ENCODE measurements around the gene DUSP8.
"Not testable (repeated sequence)": the region's sequence is repeated elsewhere in the genome, so short reads cannot be mapped to it uniquely, and the experiment has no call there.

Gene DUSP8

GRCh38 chr11:1521382-1522080 is 50.5 kb downstream of the DUSP8 start:
- no peak overlapping the region for H3K27ac ChIP-seq

GRCh38 chr11:1520663-1521267 is 51.3 kb downstream of the DUSP8 start:
- Histone ChIP-seq H3K27ac (no peak overlapping the region), H3K4me3 (no peak overlapping the region)

More at GRCh38 chr11:1521382-1522080, 50.5 kb downstream of the DUSP8 start:
- no peak overlapping the region for H3K4me3 ChIP-seq

- no peak overlapping the region for H3K27ac ChIP-seq
- H3K4me3 ChIP-seq: no peak overlapping the region
These were observed 51.8 kb downstream of the DUSP8 start for GRCh38 chr11:1520209-1520662.

- no peak overlapping the region for H3K27ac ChIP-seq
- no peak overlapping the region for H3K4me3 ChIP-seq
These were observed 52.8 kb downstream of the DUSP8 start for GRCh38 chr11:1519028-1520010.

GRCh38 chr11:1518301-1518700 is 53.8 kb downstream of the DUSP8 start:
- H3K27ac ChIP-seq: no peak overlapping the region
- no peak overlapping the region for H3K4me3 ChIP-seq

- H3K4me3 ChIP-seq: no peak overlapping the region
- no peak overlapping the region for H3K27ac ChIP-seq
These were observed 54.7 kb downstream of the DUSP8 start for GRCh38 chr11:1517117-1518005.

GRCh38 chr11:1516273-1517067 is 55.6 kb downstream of the DUSP8 start:
- Histone ChIP-seq H3K27ac (no peak overlapping the region), H3K4me3 (no peak overlapping the region)

GRCh38 chr11:1515082-1516060 is 56.7 kb downstream of the DUSP8 start:
- Histone ChIP-seq H3K4me3 (no peak overlapping the region), H3K27ac (no peak overlapping the region)

GRCh38 chr11:1514336-1515061 is 57.6 kb downstream of the DUSP8 start:
- Histone ChIP-seq H3K27ac (no peak overlapping the region), H3K4me3 (no peak overlapping the region)

- Histone ChIP-seq H3K4me3 (no peak overlapping the region), H3K27ac (peak overlapping the region in 1 of 21 experiments; percentile 1)
These were observed 58.5 kb downstream of the DUSP8 start for GRCh38 chr11:1513326-1514296.

- peak overlapping the region in 1 of 21 experiments; percentile 1 for H3K27ac ChIP-seq
- not testable (repeated sequence) for H3K4me3 ChIP-seq
These were observed 59.4 kb downstream of the DUSP8 start for GRCh38 chr11:1512531-1513258.

- H3K27ac ChIP-seq: no peak overlapping the region
- H3K4me3 ChIP-seq: no peak overlapping the region
These were observed 60.1 kb downstream of the DUSP8 start for GRCh38 chr11:1511937-1512496.

- H3K27ac ChIP-seq: no peak overlapping the region
- H3K4me3 ChIP-seq: no peak overlapping the region
These were observed 61.1 kb downstream of the DUSP8 start for GRCh38 chr11:1510928-1511327.

- H3K4me3 ChIP-seq, H3K27ac ChIP-seq: not testable (repeated sequence)
These were observed 61.7 kb downstream of the DUSP8 start for GRCh38 chr11:1510351-1510750.
